Measurements from ENCODE around the gene AK4.

The AK4 gene

GRCh38 chr1:65278376-65279069 is 130.5 kb downstream of the AK4 start:
- no peak for DNase-seq (ENCODE audit: low read depth)

- DNase-seq (ENCODE audit: low read depth) = no peak
Observed at GRCh38 chr1:65279070-65279779, 131.2 kb downstream of the AK4 start.
